ENCODE data around the gene TIPRL. TPM values are rescaled to one million over a fixed set of nuclear protein-coding genes. Genes with fewer than 3 reads are reported as not detected.
"Not testable (repeated sequence)": the region's sequence is repeated elsewhere in the genome, so short reads cannot be mapped to it uniquely, and the experiment has no call there.

The TIPRL gene
- total RNA-seq, 1 donor from 2014 or later: 27.4 TPM

GRCh38 chr1:168148916-168149315 lies 29.8 kb upstream of the TIPRL start:
- no peak for TF ChIP-seq CTCF (IDR thresholded peaks at IDR 0.05; ENCODE audit: unreplicated experiment)
- Mint-ChIP-seq H3K4me1 (ENCODE audit: low read depth) (peaks cover 7% of the 10 kb centered on the region), H3K4me3 (ENCODE audit: low read depth) (no peak overlapping the region), H3K9me3 (ENCODE audit: low read depth) (no peaks in the 10 kb centered on the region), H3K27ac (no peak overlapping the region), H3K36me3 (ENCODE audit: insufficient read depth) (no peaks in the 10 kb centered on the region), H3K27me3 (no peaks in the 10 kb centered on the region)
- DNase-seq (ENCODE audit: low spot score, unreplicated experiment): no peak

- no peaks in the 10 kb centered on the region for H3K36me3 Mint-ChIP-seq (ENCODE audit: insufficient read depth)
- H3K27me3 Mint-ChIP-seq: no peaks in the 10 kb centered on the region
- no peak overlapping the region for H3K4me3 Mint-ChIP-seq (ENCODE audit: low read depth)
- no peak for DNase-seq (ENCODE audit: low spot score, unreplicated experiment)
- no peak overlapping the region for H3K27ac Mint-ChIP-seq
- H3K4me1 Mint-ChIP-seq (ENCODE audit: low read depth): peaks cover 9% of the 10 kb centered on the region
- no peaks in the 10 kb centered on the region for H3K9me3 Mint-ChIP-seq (ENCODE audit: low read depth)
- TF ChIP-seq CTCF (IDR thresholded peaks at IDR 0.05; ENCODE audit: unreplicated experiment): no peak
Observed at GRCh38 chr1:168150283-168150682, 28.5 kb upstream of the TIPRL start.

- H3K27me3 Mint-ChIP-seq: no peaks in the 10 kb centered on the region
- H3K4me1 Mint-ChIP-seq (ENCODE audit: low read depth): peaks cover 2% of the 10 kb centered on the region
- no peak for TF ChIP-seq CTCF (IDR thresholded peaks at IDR 0.05; ENCODE audit: unreplicated experiment)
- H3K4me3 Mint-ChIP-seq (ENCODE audit: low read depth): no peak overlapping the region
- no peaks in the 10 kb centered on the region for H3K36me3 Mint-ChIP-seq (ENCODE audit: insufficient read depth)
- no peak overlapping the region for H3K27ac Mint-ChIP-seq
- DNase-seq (ENCODE audit: low spot score, unreplicated experiment): no peak
- peaks cover 10% of the 10 kb centered on the region for H3K9me3 Mint-ChIP-seq (ENCODE audit: low read depth)
Observed at GRCh38 chr1:168151935-168152334, 26.8 kb upstream of the TIPRL start.

- H3K36me3 Mint-ChIP-seq (ENCODE audit: insufficient read depth); H3K27ac Mint-ChIP-seq; DNase-seq (ENCODE audit: low spot score, unreplicated experiment); H3K4me1 Mint-ChIP-seq (ENCODE audit: low read depth); H3K27me3 Mint-ChIP-seq; H3K4me3 Mint-ChIP-seq (ENCODE audit: low read depth): not testable (repeated sequence)
- peaks cover 31% of the 10 kb centered on the region for H3K9me3 Mint-ChIP-seq (ENCODE audit: low read depth)
Observed at GRCh38 chr1:168154707-168155106, 24.1 kb upstream of the TIPRL start.

- Mint-ChIP-seq H3K9me3 (ENCODE audit: low read depth) (peaks cover 41% of the 10 kb centered on the region), H3K27me3 (no peaks in the 10 kb centered on the region), H3K4me3 (ENCODE audit: low read depth) (no peak overlapping the region), H3K27ac (no peak overlapping the region), H3K36me3 (ENCODE audit: insufficient read depth) (peaks cover 4% of the 10 kb centered on the region), H3K4me1 (ENCODE audit: low read depth) (peaks cover 2% of the 10 kb centered on the region)
- DNase-seq (ENCODE audit: low spot score, unreplicated experiment): no peak
- no peak for TF ChIP-seq CTCF (IDR thresholded peaks at IDR 0.05; ENCODE audit: unreplicated experiment)
Observed at GRCh38 chr1:168155910-168156309, 22.9 kb upstream of the TIPRL start.

GRCh38 chr1:168157638-168158037 lies 21.1 kb upstream of the TIPRL start:
- no peaks in the 10 kb centered on the region for H3K27me3 Mint-ChIP-seq
- peaks cover 41% of the 10 kb centered on the region for H3K9me3 Mint-ChIP-seq (ENCODE audit: low read depth)
- peaks cover 4% of the 10 kb centered on the region for H3K36me3 Mint-ChIP-seq (ENCODE audit: insufficient read depth)
- H3K4me3 Mint-ChIP-seq (ENCODE audit: low read depth): no peak overlapping the region
- no peak for DNase-seq (ENCODE audit: low spot score, unreplicated experiment)
- no peak overlapping the region for H3K27ac Mint-ChIP-seq
- peaks cover 2% of the 10 kb centered on the region for H3K4me1 Mint-ChIP-seq (ENCODE audit: low read depth)
- no peak for TF ChIP-seq CTCF (IDR thresholded peaks at IDR 0.05; ENCODE audit: unreplicated experiment)
